HG03575 (cell line): ENCODE results near the gene TMEM151B.
"Not testable (repeated sequence)": the region's sequence is repeated elsewhere in the genome, so short reads cannot be mapped to it uniquely, and the experiment has no call there.

Source experiments
- ATAC-seq: cut with Tn5 transposase; IDR thresholded peaks from one replicate; pipeline ENCODE4 v1.9.1; 2021; ENCODE audit not compliant: unreplicated experiment, insufficient number of reproducible peaks, low FRiP score; ENCODE audit errors: extremely low read depth

The TMEM151B gene

GRCh38 chr6:44341095-44341890 lies 71.0 kb downstream of the TMEM151B start:
- ATAC-seq = no peak

GRCh38 chr6:44342052-44342451 lies 71.8 kb downstream of the TMEM151B start:
- no peak for ATAC-seq

- ATAC-seq = no peak
Measured at GRCh38 chr6:44342489-44342888, 72.2 kb downstream of the TMEM151B start, which contains the start of gene SPATS1. Gene SPATS1 (plus strand): TSS chr6:44342650. CDS start chr6:44343096, 446 bp downstream.

GRCh38 chr6:44346818-44347217 lies 76.6 kb downstream of the TMEM151B start:
- not testable (repeated sequence) for ATAC-seq

- no peak for ATAC-seq
Measured at GRCh38 chr6:44349904-44350649, 79.8 kb downstream of the TMEM151B start.

GRCh38 chr6:44350650-44350994 lies 80.4 kb downstream of the TMEM151B start:
- not testable (repeated sequence) for ATAC-seq

- ATAC-seq = no peak
Measured at GRCh38 chr6:44352259-44352658, 82.0 kb downstream of the TMEM151B start.

- ATAC-seq = no peak
Measured at GRCh38 chr6:44353336-44353735, 83.1 kb downstream of the TMEM151B start.

- no peak for ATAC-seq
Measured at GRCh38 chr6:44355640-44356039, 85.4 kb downstream of the TMEM151B start.

- ATAC-seq = no peak
Measured at GRCh38 chr6:44356487-44356886, 86.2 kb downstream of the TMEM151B start.
